IMR-90 (cell line): Measurements from ENCODE around the gene PCDHGB5. TPM values are rescaled to one million over a fixed set of nuclear protein-coding genes. Genes with fewer than 3 reads are reported as not detected.

Source experiments
- ATAC-seq: fragments of 200-7000 bp; cut with Tn5 transposase; 2 replicates; pipeline ENCODE4 v1.9.1; 2020; ENCODE audit warnings: low read depth, mild to moderate bottlenecking, moderate library complexity
- BruUV-seq: library from RNA; stranded (reverse); fragments of 400-500 nt; replicated peaks from 2 replicates; lab custom pipeline; 2021; lab: Mats Ljungman, UMichigan
- CTCF ChIA-PET: fragments of 300-600 bp; formaldehyde crosslinking; extraction: SDS; loops from one replicate; lab custom pipeline; 2021; ENCODE audit warnings: antibody characterized with exemption; lab: Yijun Ruan, JAX
- POLR2A ChIA-PET: fragments of 300-600 bp; sonication (Branson Sonifier 250); formaldehyde crosslinking; loops from one replicate; lab custom pipeline; 2022; ENCODE audit warnings: antibody characterized with exemption; ENCODE audit not compliant: unreplicated experiment; lab: Charles Lee
- DNase-seq: peaks from one replicate; pipeline ENCODE4 v3.0.0; 2013
- H2AFZ ChIP-seq: replicated peaks from 2 replicates; pipeline ENCODE3; 2013; ENCODE audit warnings: low read length, mild to moderate bottlenecking; ENCODE audit not compliant: poor library complexity
- H2AK5ac ChIP-seq: 2 replicates; pipeline ENCODE4 v1.6.1; 2013; ENCODE audit warnings: low read depth, low read length, inconsistent platforms
- H2AK9ac ChIP-seq: replicated peaks from 2 replicates; pipeline ENCODE3; 2013; ENCODE audit warnings: mild to moderate bottlenecking, low read depth, low read length, moderate library complexity; ENCODE audit not compliant: poor library complexity
- H2BK120ac ChIP-seq: 2 replicates; pipeline ENCODE4 v1.6.1; 2013; ENCODE audit warnings: low read depth, low read length, inconsistent platforms
- H2BK15ac ChIP-seq: 3 replicates; pipeline ENCODE4 v1.6.1; 2013; ENCODE audit warnings: low read depth, low read length, inconsistent platforms
- H2BK20ac ChIP-seq: 2 replicates; pipeline ENCODE4 v1.6.1; 2013; ENCODE audit warnings: low read depth, mild to moderate bottlenecking, inconsistent platforms, low read length, moderate library complexity
- H2BK5ac ChIP-seq: 2 replicates; pipeline ENCODE4 v1.6.1; 2013; ENCODE audit warnings: mild to moderate bottlenecking, low read depth, low read length, inconsistent platforms; ENCODE audit not compliant: poor library complexity, severe bottlenecking
- H3K14ac ChIP-seq: replicated peaks from 2 replicates; pipeline ENCODE4 v1.6.1; 2013; ENCODE audit warnings: low read depth, low read length, inconsistent platforms
- H3K18ac ChIP-seq: 2 replicates; pipeline ENCODE4 v1.6.1; 2013; ENCODE audit warnings: low read depth, low read length, control low read depth
- H3K23ac ChIP-seq: 2 replicates; pipeline ENCODE4 v1.6.1; 2013; ENCODE audit warnings: low read depth, low read length, inconsistent platforms
- H3K27ac ChIP-seq: 2 replicates; pipeline ENCODE4 v1.5.1; 2013; ENCODE audit warnings: mild to moderate bottlenecking, control low read depth, low read length; ENCODE audit not compliant: insufficient read depth
- H3K27me3 ChIP-seq: 2 replicates; pipeline ENCODE4 v1.6.1; 2013; ENCODE audit warnings: low read length; ENCODE audit not compliant: control insufficient read depth, insufficient read depth
- H3K36me3 ChIP-seq: 2 replicates; pipeline ENCODE4 v1.6.1; 2013; ENCODE audit warnings: low read length, mixed read lengths; ENCODE audit not compliant: control insufficient read depth, insufficient read depth
- H3K4ac ChIP-seq: 2 replicates; pipeline ENCODE4 v1.6.1; 2013; ENCODE audit warnings: low read depth, low read length, inconsistent platforms
- H3K4me1 ChIP-seq: 2 replicates; pipeline ENCODE4 v1.6.1; 2013; ENCODE audit warnings: low read length, mixed read lengths; ENCODE audit not compliant: control insufficient read depth, insufficient read depth
- H3K4me2 ChIP-seq: 2 replicates; pipeline ENCODE4 v1.6.1; 2013; ENCODE audit warnings: low read depth, mild to moderate bottlenecking, control low read depth, low read length, moderate library complexity
- H3K4me3 ChIP-seq: 2 replicates; pipeline ENCODE4 v1.5.1; 2013; ENCODE audit warnings: low read depth, mild to moderate bottlenecking, control low read depth, low read length, moderate library complexity; ENCODE audit not compliant: insufficient read depth
- H3K56ac ChIP-seq: 2 replicates; pipeline ENCODE4 v1.6.1; 2013; ENCODE audit warnings: low read length, inconsistent platforms; ENCODE audit not compliant: insufficient read depth; ENCODE audit errors: extremely low read depth
- H3K79me1 ChIP-seq, 2 experiments: 2 replicates each; pipeline ENCODE4 v1.6.1; 2013; ENCODE audit warnings: low read length in 2 of 2, inconsistent platforms in 1 of 2, low read depth in 1 of 2
- H3K9ac ChIP-seq: 2 replicates; pipeline ENCODE4 v1.6.1; 2013; ENCODE audit warnings: low read depth, low read length, control low read depth
- H3K9me1 ChIP-seq: 2 replicates; pipeline ENCODE4 v1.6.1; 2013; ENCODE audit warnings: low read length, inconsistent platforms; ENCODE audit not compliant: insufficient read depth
- H3K9me3 ChIP-seq: 2 replicates; pipeline ENCODE4 v1.6.1; 2013; ENCODE audit warnings: low read length; ENCODE audit not compliant: control insufficient read depth, insufficient read depth
- H4K20me1 ChIP-seq: 2 replicates; pipeline ENCODE4 v1.6.1; 2013; ENCODE audit warnings: low read length, inconsistent platforms; ENCODE audit not compliant: insufficient read depth
- H4K5ac ChIP-seq: 2 replicates; pipeline ENCODE4 v1.6.1; 2013; ENCODE audit warnings: mild to moderate bottlenecking, low read depth, low read length, control low read depth
- H4K8ac ChIP-seq, 2 experiments: 2 replicates each; pipeline ENCODE4 v1.6.1; 2013; ENCODE audit warnings: low read depth in 2 of 2, low read length in 2 of 2, control low read depth in 1 of 2, inconsistent platforms in 1 of 2
- H4K91ac ChIP-seq: 2 replicates; pipeline ENCODE4 v1.6.1; 2013; ENCODE audit warnings: low read depth, low read length, inconsistent platforms; ENCODE audit not compliant: insufficient read depth
- BHLHE40 ChIP-seq: fragments of 150-350 bp; IDR thresholded peaks from 2 replicates; pipeline ENCODE4 v1.6.1; 2016; ENCODE audit warnings: mild to moderate bottlenecking, low read depth, low read length
- CEBPB ChIP-seq: IDR thresholded peaks from 2 replicates; pipeline ENCODE4 v1.6.1; 2012; ENCODE audit warnings: low read depth, low read length, improper control_type of control experiment
- CTCF ChIP-seq: conservative IDR thresholded peaks from 2 replicates; pipeline ENCODE4 v1.5.1; 2012; ENCODE audit warnings: mild to moderate bottlenecking, low read depth, low read length, improper control_type of control experiment
- ELK1 ChIP-seq: fragments of 150-350 bp; IDR thresholded peaks from 2 replicates; pipeline ENCODE4 v1.6.1; 2016; ENCODE audit warnings: low read depth, mild to moderate bottlenecking, low read length, moderate library complexity, borderline replicate concordance
- FOS ChIP-seq: fragments of 150-350 bp; IDR thresholded peaks from 2 replicates; pipeline ENCODE4 v1.6.1; 2016; ENCODE audit warnings: low read depth, low read length
- MAFK ChIP-seq: IDR thresholded peaks from 2 replicates; pipeline ENCODE4 v1.6.1; 2012; ENCODE audit warnings: low read depth, low read length, improper control_type of control experiment
- MAZ ChIP-seq: IDR thresholded peaks from 2 replicates; pipeline ENCODE4 v1.6.1; 2012; ENCODE audit warnings: low read depth, mild to moderate bottlenecking, low read length, improper control_type of control experiment, moderate library complexity, borderline replicate concordance
- MXI1 ChIP-seq: IDR thresholded peaks from 2 replicates; pipeline ENCODE4 v1.6.1; 2012; ENCODE audit warnings: low read depth, mild to moderate bottlenecking, low read length, moderate library complexity, borderline replicate concordance
- POLR2A ChIP-seq: IDR thresholded peaks from 2 replicates; pipeline ENCODE4 v1.6.1; 2012; ENCODE audit warnings: mild to moderate bottlenecking, low read depth, low read length
- RAD21 ChIP-seq: IDR thresholded peaks from 2 replicates; pipeline ENCODE4 v1.6.1; 2012; ENCODE audit warnings: low read length, improper control_type of control experiment
- RFX5 ChIP-seq: IDR thresholded peaks from 2 replicates; pipeline ENCODE4 v1.8.0; 2012; ENCODE audit warnings: low read depth, mild to moderate bottlenecking, low read length, moderate library complexity
- WGBS, 2 experiments: methylation state at CpG; one replicate each; pipeline versions ENCODE4 v1.1.5 to v1.1.7; 2013; ENCODE audit warnings: missing lambda C conversion rate in 2 of 2; ENCODE audit not compliant: insufficient read length in 1 of 2; ENCODE audit errors: extremely low coverage in 2 of 2; 5-methylcytosine and 5-hydroxymethylcytosine counted together
- dilution Hi-C: fragments of 300-500 bp; cut with HindIII; formaldehyde crosslinking; loops from one replicate; pipeline ENCODE4 v1.14.3; 2018; ENCODE audit warnings: low sequenced_read_pairs; ENCODE audit not compliant: unreplicated experiment
- in situ Hi-C: fragments of 300-500 bp; cut with MboI; formaldehyde crosslinking; loops from 3 replicates; pipeline ENCODE4 v1.14.3; 2019; ENCODE audit warnings: low sequenced_read_pairs, inconsistent platforms, mixed read lengths
- intact Hi-C: fragments of 100-400 bp; cut with micrococcal nuclease; formaldehyde crosslinking; loops from 2 replicates; pipeline ENCODE4 v1.10.0; 2022
- polyA plus RNA-seq, 3 experiments: library from polyadenylated mRNA; depleted of rRNA; stranded (reverse); fragments of >200 nt; gene quantifications; 2 replicates each; pipeline ENCODE4 v1.2.3, GENCODE V29; 2012; ENCODE audit warnings: low replicate concordance in 1 of 3
- total RNA-seq: library from RNA; depleted of rRNA; stranded (reverse); fragments of >200 nt; gene quantifications from 2 replicates; pipeline ENCODE4 v1.2.3, GENCODE V29; 2012

The PCDHGB5 gene
- total and polyA plus RNA-seq, 2 of the 4 experiments (the other 2 are of a cell fraction), result 17.2 to 20.0 TPM

GRCh38 chr5:141389153-141390042 lies 8.3 kb upstream of the PCDHGB5 start:
- ChIA-PET CTCF (no interaction called here), POLR2A (no interaction called here)
- dilution Hi-C loops (no loop called here), in situ Hi-C loops (no loop called here), intact Hi-C loops (no loop called here)
- Histone ChIP-seq H4K91ac (no peak overlapping the region), H3K4ac (no peak overlapping the region), H3K9me3 (peaks cover 53% of the 10 kb centered on the region), H3K9ac (no peak overlapping the region), H2BK120ac (no peak overlapping the region), H2BK20ac (no peak overlapping the region), H4K8ac (no peak overlapping the region), H3K36me3 (peaks cover 20% of the 10 kb centered on the region), H3K23ac (no peak overlapping the region), H3K27me3 (no peaks in the 10 kb centered on the region), H2BK15ac (no peak overlapping the region), H3K4me2 (no peak overlapping the region), H3K4me3 (no peak overlapping the region), H3K79me1 (peaks cover 7% of the 10 kb centered on the region in 2 experiments; a peak in 3 of 4 replicates), H2AK5ac (no peak overlapping the region), H3K9me1 (no peaks in the 10 kb centered on the region), H3K4me1 (peaks cover 1% of the 10 kb centered on the region; the same call in 1 of the 2 replicates), H3K14ac (no peak overlapping the region), H3K56ac (no peak overlapping the region), H2AFZ (no peak overlapping the region), H4K5ac (no peak overlapping the region), H3K18ac (no peak overlapping the region), H3K27ac (no peak overlapping the region), H2AK9ac (no peak overlapping the region), H2BK5ac (no peak overlapping the region), H4K20me1 (no peaks in the 10 kb centered on the region)
- no peak for TF ChIP-seq CEBPB
- no peak for TF ChIP-seq FOS
- no peak for TF ChIP-seq POLR2A
- TF ChIP-seq CTCF, result no peak
- TF ChIP-seq MAZ, result no peak
- no peak for TF ChIP-seq RAD21
- TF ChIP-seq ELK1, result no peak
- TF ChIP-seq MAFK, result no peak
- no peak for TF ChIP-seq BHLHE40
- TF ChIP-seq RFX5, result no peak
- no peak for TF ChIP-seq MXI1
- BruUV-seq, result no TSS peak
- ATAC-seq, result no peak
- no peak for DNase-seq
- 44% methylated on average over 60 of the region's 77 CpGs; no CpG with 5 or more reads in 1 of the 2 experiments for WGBS, 2 experiments
